Panc1 (cell line): Measurements from ENCODE around the gene RASGRF2.

Experiments used
- TCF7L2 ChIP-seq: IDR thresholded peaks from 2 replicates; pipeline ENCODE4 v1.6.1; 2011; ENCODE audit warnings: mild to moderate bottlenecking, low read depth, low read length, inconsistent platforms
- TF ChIP-seq, protein P1 (sequence below): fragments of 450-650 bp; IDR thresholded peaks from 2 replicates; pipeline ENCODE4 v1.5.1; 2017; ENCODE audit warnings: mild to moderate bottlenecking

DNA sequence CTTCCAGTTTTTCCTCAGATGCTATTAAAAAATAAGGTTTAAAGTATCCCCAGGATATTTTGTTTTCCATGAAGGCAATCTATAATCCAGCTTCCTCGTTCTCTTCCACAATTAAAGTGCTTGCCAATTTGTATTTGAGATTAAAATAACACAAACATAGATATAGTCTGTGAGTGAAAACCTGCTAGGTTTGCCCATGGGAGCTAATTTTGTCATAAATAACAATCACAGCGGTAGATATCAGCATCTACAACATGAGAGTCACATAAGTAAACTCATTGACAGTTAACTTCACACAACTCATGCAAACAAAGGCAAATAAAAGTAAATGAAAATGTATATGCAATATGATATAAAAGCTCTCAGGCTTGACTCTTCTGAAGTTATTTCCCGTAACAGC lies 29.2 kb upstream of the RASGRF2 start:
- TF ChIP-seq, protein P1, sequence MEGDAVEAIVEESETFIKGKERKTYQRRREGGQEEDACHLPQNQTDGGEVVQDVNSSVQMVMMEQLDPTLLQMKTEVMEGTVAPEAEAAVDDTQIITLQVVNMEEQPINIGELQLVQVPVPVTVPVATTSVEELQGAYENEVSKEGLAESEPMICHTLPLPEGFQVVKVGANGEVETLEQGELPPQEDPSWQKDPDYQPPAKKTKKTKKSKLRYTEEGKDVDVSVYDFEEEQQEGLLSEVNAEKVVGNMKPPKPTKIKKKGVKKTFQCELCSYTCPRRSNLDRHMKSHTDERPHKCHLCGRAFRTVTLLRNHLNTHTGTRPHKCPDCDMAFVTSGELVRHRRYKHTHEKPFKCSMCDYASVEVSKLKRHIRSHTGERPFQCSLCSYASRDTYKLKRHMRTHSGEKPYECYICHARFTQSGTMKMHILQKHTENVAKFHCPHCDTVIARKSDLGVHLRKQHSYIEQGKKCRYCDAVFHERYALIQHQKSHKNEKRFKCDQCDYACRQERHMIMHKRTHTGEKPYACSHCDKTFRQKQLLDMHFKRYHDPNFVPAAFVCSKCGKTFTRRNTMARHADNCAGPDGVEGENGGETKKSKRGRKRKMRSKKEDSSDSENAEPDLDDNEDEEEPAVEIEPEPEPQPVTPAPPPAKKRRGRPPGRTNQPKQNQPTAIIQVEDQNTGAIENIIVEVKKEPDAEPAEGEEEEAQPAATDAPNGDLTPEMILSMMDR, result no peak
- no peak for TF ChIP-seq TCF7L2
